Measurements from ENCODE around the gene STK38.
"Not testable (repeated sequence)": the region's sequence is repeated elsewhere in the genome, so short reads cannot be mapped to it uniquely, and the experiment has no call there.

The STK38 gene

DNA sequence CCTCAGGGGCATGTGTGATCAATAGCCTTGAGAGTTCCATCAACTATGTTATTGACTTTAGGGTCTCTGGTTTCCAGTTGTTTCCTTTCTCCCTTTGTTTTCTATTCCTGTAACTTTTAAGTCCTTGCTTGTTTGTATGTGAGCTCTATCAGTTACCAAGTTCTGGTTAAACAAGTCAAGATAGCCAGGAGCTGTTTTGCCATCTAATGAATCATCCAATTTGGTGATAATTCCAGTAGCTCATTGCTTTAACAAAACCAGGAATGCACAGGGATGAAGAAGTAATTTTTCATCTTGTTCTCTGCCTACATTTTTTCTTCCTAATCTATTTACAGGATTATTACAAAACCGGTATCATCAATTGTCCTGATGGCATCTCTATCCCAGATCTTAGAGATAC, 68.0 kb downstream of the STK38 start:
- no peak for DNase-seq

DNA sequence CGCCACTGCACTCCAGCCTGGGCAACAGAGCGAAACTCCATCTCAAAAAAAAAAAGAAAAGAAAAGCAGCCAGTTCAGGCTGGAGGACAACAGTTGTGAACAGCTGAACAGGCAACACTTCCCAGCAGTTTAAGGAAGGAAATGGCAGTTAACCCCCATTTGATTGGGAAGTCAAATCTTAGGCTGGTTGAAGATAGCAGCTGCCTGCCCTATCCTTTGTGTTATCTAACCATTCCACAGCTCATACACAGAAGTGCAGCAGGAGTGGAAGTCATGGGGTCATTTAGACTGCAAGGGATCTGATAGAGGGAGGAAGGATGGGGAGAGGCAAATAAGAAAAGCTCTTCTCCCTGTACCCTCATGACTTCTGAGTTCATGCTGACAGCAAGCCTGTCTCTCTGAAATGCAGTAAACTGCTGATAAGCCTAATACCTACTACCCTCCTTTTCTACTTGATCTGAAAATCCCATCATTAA, 69.2 kb downstream of the STK38 start:
- no peak for DNase-seq

DNA sequence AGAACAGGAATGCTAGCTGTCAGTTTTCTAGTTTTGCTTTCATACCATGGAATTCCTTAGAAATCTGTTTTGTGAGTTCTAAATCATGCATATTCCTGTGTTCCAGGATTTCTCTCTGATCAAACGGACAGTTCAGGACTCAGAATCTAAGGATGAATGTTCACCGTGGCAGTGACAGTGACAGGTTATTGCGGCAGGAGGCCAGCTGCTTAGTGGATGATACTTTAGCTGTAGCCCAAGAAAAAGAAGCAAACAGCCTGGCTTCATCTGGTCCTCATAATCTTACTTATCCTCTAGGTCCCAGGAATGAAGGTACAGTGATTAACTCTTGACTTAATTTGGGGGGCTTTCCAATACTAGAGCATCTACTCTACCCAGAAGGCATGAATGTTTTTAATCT, 77.3 kb downstream of the STK38 start:
- DNase-seq = no peak

GRCh38 chr6:36469148-36469661, 78.1 kb downstream of the STK38 start:
- no peak for DNase-seq

GRCh38 chr6:36467625-36468024, 79.7 kb downstream of the STK38 start:
- DNase-seq = no peak

GRCh38 chr6:36464233-36464632, 83.0 kb downstream of the STK38 start:
- DNase-seq = no peak

DNA sequence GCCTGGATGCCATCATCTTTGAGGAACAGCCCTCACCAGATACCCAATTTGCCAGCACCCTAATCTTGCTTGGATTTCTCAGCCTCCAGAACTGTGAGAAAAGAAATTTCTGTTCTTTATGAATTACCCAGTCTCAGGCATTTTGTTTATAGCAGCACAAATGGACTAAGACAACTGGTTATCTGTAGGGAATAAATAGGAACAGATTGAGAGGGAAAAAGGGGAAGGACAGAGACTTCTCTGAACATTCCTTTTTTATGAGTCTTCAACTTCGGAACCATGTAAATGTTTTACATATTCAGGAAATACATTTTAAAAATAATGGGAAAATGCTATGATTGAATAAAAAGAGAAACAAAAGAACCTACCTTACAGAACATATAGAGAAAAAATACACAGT, 83.6 kb downstream of the STK38 start:
- DNase-seq = no peak

GRCh38 chr6:36461646-36462045, 85.6 kb downstream of the STK38 start:
- DNase-seq = no peak

DNA sequence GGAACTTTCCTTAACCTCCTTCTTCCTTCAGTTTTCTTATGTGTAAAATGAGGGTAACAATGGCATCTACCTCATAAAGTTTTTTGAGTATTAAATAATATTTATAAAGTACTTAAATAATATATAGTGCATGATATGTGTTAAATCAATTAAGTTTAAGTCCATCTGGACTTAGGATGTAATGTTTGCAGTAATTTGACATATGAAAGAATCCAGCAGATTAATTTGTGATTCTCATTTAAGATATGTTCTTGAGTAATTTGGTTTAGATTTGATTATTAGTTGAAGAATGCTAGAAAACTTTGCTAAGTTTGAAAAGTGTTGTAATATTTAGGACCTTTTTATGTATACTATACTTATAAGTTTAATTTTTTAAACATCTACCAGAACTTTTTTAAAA, 86.4 kb downstream of the STK38 start:
- no peak for DNase-seq

DNA sequence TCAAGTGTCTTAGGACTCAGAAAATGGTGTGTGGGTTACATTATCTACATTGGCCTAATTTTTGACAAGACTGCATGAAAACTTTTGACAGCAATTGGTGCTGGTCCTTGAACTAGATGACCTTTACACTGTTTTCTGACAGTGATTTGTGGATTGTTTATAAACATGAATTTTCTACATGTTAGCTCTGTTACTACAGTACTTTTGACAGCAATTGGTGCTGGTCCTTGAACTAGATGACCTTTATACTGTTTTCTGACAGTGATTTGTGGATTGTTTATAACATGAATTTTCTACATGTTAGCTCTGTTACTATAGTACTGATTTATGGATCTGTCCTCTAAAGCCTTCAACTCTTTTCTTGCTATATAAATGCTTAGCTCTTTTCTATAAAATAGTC, 87.8 kb downstream of the STK38 start:
- DNase-seq = no peak

GRCh38 chr6:36455486-36456027, 91.7 kb downstream of the STK38 start:
- no peak for DNase-seq

- DNase-seq = not testable (repeated sequence)
These were observed 94.4 kb downstream of the STK38 start for GRCh38 chr6:36452897-36453296.

DNA sequence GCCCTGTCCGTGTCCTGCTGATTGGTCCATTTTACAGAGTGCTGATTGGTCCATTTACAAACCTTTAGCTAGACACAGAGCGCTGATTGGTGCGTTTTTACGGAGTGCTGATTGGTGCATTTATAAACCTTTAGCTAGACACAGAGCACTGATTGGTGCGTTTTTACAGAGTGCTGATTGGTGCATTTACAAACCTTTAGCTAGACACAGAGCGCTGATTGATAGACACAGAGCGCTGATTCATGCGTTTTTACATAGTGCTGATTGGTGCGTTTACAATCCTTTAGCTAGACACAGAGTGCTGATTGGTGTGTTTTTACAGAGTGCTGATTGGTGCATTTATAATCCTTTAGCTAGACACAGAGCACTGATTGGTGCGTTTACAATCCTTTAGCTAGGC, 98.1 kb downstream of the STK38 start:
- DNase-seq = not testable (repeated sequence)

GRCh38 chr6:36445621-36446020, 101.7 kb downstream of the STK38 start:
- DNase-seq = peak; percentile 54

DNA sequence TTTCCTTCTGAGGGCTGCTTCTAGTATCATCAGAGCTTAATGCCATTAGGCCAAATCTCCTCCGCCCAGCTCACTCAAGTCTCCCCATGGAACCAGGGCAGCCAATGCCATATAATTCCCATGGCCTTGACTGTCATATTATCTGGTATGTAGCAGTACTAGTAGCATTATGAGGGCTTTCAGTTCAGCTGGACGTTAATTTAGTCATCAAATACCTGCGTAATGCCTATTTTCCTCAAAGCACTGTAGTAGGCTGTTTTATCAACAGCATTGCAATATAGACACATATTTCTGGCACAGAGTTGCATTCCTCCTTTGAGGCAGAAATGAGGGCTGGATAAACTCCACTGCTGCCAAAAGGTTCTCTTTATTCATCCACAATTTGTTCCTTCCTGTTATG, 102.8 kb downstream of the STK38 start:
- DNase-seq = peak; percentile 94
